NCI-H1092 (cell line): ENCODE measurements around the gene KIAA1328.
A peak's percentile ranks its signal among the peaks of the same experiment; 100 is the strongest.

Experiments used
- DNase-seq: peaks from one replicate; lab custom pipeline; 2025; lab: John Stamatoyannopoulos, UW

KIAA1328 gene

DNA sequence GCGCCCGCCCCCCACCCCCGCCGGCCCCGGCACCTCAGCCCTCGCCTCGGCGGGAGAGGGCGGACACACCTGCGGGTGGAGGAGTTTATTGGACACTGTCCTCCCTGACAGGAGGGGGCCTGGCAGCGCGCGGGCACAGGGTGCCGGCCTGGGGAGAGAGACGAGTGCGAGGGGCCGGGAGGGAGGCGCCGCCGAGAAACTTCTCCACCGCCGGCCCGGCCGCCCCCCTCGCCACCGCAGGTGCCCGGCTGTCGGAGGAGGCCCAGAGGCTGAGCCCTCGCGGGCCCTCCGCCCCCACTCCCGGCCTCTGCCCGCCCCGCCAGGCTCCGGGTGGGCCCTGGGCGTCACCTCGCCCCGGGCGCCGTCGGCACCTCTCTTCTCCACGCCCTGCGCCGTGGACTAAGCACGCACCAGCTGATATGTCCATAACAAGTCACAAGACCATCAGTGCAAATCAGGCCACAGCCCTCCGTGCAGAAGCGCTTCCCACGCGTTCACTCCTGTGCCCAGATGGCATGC is 425.4 kb downstream of the KIAA1328 start:
- DNase-seq: no peak

DNA sequence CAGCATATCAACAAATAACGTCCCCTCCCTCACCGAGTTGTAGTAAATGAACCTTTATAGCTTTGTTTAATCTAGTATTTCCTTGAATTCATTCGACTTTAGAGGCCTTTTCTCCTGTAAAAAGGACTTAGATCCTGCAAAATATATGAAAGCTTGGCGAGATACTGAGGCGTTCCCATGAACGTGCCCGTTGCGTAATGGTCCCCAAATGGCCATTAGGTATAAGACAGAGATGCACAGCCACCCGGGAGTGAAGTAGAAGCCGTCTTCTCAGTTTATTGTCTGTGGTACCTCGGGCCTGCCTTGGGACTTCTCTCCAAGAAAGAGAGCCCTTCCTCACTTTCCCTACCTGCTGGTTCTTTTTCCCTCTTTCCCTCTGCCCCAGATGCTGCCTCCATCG is 426.0 kb downstream of the KIAA1328 start:
- DNase-seq: no peak

DNA sequence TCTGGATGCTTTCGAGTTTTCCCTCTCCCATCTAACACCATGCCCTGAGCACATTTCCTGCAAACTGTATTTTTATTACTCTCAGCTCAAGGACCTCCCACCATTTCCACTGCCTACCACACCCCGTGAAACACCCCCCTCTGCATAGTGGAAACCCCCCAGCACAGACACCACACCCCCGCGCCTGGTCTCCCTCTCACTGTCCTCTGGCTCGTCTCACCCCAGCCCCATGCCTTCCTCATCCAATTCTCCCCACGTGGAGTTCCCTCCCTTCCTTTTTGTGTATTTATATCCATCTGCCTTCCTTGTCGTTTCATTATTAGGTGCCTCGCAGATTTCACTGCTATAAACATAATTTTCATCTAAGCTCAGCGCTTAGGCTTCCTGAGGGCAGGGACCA is 429.2 kb downstream of the KIAA1328 start:
- DNase-seq: no peak

DNA sequence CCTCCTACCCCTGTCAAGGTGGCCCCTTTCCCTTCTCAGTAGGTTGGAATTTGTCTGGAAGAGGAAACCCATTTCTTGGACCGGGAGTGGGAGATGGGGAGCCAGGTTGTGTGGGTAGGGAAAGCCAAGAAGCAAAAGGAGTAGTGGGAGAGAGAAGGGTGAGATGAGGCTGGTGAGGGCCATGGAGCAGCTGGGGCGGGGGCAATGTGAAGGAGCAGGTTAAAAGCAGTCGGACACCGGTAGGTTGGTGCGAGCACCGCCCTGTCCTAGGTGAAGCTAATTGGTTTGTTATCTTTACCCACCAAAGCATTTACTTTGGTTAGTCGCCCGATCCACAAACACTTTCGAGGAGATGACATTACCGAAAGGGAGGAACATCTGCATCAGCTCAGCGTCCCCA is 429.9 kb downstream of the KIAA1328 start:
- no peak for DNase-seq

DNA sequence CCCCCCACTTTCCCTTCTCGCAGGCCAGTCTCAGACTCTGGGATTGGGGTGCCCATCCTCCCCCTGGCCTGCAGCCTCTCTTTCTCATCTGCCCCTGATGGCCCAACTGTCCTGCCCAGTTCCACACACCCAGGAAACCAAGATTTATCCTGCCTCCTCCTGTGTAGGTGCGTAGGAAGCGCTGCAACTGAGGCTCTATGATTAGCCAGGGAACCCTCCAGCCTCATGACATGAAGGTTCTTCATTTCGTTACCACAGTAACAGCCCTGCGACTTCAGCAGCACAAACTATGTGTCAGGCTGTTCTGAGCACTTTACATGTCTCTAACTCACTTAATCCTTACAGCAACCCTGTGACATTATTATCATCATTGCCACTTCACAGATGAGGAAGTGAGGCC is 430.8 kb downstream of the KIAA1328 start:
- DNase-seq: no peak

DNA sequence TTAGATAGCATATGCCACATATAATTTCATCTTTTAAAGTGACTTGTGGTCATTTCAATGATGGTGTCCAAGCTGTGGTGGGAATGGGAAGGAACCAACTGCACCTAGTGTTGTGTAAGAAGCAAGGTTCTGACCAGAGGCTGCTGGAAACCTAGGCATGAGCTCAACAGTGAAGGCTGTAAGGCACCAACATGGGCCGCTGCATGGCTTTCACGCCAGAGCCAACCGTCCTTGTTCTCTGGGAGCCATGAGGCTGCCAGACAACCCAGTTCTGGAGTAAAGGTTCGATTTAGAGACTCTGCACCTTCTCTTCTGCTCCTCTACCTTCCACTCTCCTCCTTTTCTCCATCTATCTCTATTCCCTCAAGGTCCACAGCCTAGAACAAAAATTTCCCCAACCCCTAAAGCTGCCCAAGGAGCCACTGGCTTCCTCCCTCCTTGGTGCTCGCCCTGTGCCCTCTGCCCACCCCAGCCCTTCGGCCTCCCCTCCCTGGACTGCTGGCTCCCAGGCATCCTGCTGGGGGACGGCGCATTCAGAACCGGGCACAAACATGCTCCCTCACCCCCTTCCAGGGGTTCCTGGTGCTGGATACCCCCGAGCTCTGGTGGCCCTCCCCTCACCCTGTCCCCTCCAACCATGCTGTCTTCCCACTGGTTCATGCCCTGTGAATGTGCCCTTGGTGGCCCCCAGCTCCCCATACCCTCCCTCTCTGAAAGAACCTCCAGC is 431.6 kb downstream of the KIAA1328 start:
- no peak for DNase-seq

DNA sequence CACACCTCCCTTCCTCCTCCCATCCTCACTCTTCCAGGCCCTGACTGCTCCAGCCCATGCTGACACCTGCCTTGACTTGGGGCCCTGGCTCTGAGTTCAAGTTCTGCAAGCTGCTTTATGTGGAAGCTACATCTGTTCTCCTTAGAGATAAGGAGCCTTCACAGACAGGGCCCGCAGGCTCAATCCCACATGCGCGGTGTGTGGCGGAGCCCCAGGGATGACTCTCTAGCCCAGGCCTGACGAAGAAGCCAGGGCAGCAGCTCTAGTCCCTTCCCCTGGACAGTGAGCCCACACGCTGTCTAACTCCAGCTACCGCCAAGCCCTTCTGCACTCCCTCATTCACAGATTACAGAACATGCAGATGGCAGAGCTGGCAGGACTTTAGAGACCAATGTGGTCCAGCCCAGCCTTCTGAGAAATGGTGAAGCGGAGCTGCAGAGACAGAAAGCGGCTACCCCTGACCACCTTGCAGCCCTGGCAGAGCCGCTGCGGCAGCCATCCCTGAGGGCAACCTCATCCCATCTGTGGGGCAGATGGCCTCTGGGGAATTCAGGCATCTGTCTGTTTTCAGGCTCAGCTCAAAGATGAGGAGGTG is 432.4 kb downstream of the KIAA1328 start:
- no peak for DNase-seq

DNA sequence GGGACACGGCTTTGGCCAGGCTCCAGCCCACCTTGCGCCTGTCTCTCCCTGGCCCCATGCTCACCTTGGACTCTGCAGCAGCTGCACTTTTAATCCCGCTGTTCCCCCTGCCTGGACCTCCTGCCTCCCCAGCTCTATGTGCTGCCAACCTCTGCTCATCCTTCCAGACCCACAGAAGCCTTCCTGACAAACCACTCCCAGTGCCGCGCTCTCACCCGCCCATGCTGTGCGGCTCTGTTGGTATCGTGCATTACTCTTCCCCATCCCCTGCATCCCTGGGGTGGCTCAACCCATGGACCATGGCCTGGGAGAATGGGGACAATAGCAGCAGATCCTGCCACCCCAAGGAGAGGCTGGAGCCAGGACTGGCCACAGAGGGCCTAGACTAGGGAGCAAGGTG is 433.1 kb downstream of the KIAA1328 start:
- DNase-seq: no peak

DNA sequence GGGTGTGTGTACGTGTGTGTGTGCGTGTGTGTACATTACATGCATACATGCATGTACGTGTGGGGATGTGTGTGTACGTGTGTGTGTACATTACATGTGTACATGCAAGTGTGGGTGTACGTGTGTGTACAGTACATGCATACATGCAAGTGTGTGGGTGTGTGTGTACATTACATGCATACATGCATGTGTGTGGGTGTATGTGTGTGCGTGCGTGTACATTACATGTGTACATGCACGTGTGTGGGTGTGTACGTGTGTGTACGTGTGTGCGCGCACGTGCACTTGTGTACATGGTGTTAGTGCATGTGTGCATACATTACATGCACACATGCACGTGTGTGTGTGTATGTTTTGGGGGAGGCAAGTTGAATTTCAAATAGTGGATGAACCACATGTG is 436.0 kb downstream of the KIAA1328 start:
- DNase-seq: no peak

DNA sequence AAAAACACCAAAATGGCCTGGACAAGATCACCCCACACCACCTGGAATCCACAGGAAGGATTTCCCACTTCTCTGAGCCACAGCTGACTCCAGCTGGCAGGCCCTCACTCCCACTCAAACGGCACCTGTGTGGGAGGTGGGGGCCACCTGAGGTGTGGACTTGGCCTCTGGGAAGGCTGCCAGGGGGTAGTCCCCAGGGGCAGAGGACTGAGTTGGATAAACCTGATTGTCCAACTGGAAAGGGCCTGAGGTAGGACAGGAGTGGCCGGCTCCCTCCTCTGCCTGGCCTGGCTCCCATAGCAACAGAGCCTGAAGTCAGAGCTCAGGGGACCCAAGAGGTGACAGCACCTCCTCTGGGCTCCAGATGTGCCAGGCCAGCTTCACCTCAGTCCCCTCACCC is 436.5 kb downstream of the KIAA1328 start:
- DNase-seq: peak; percentile 36

DNA sequence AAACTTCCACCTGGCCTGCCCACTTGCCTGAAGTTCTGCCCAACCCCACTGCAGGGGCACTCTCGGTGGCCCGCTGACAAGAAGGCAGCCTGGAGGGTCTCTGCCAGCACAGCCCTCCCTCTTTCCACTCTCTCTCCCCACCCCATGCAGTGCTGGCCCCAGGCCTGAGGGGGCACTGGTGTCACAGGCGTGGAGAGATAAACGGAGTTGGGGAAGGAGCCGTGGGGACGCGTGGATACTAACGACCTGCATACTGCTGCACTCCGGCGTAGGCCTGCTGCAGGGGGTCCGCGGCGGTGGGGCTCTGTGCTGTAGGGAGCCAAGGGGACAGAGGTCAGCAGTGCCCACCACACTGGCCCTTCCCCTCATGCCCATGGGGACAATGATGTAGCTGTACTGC is 437.4 kb downstream of the KIAA1328 start:
- no peak for DNase-seq

DNA sequence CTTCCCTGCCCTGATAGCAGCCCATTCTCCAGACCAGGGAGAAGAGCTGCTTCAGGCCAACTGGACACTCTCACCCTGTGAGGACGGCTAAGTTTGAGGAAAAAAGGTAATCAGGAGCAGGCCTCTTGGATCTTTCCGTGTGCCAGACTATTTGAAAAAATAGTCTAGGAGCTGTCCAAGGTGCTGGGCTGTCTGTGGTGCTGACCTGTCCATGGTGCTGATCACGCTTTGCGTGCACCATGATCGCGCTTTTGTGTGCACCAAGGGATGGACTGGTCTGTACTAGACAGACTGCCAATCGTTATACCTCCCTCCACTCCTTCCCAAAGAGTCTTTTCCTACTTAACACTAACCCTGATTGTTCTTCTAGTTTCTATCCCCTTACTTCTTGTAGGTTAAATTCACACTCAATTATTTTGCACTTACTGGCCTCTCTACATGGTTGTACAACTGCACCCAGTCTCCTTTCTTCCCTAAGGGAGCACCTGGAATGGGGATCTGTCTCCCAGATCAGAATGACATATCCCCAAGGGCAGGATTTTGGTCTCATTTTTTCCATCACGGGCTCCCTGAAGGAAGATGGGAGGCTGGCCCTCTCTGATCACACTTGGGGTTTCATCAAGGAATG is 441.2 kb downstream of the KIAA1328 start:
- DNase-seq: no peak

DNA sequence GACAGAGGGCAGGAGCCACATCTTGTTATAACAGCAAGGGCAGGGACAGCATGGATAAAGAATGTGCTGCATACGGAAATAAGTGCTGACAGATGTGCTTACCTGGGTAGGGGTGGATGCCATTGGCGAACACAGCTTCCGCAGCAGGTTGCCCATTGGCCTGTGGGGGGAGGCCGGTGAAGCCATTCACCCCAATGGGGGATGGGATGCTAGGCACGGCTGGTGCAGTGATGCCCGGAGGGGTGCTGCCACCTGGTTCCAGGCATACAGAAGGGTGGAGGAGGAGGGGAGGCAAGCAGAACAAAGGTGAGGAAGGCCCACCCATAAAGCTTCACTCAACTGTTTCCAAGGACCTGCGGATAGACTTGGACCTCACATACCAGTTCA is 441.7 kb downstream of the KIAA1328 start:
- DNase-seq: no peak

DNA sequence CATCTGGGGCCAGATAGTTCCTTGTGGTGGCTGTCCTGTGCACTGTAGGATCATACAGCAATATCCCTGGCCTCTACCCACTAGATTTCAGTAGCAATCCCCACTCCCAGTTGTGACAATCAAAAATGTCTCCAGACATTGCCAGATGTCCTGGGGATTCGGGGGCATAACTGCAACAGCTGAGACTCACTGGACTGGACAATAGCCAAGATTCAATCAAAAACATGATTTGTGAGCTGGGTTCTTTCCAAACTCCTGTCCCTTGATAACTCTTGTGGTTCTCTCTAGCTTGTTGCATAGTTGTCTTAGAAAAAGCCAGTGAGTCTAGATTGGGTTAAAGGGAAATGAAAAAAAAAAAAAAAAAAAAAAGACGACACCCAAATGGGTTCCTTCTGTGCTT is 443.3 kb downstream of the KIAA1328 start:
- DNase-seq: no peak

DNA sequence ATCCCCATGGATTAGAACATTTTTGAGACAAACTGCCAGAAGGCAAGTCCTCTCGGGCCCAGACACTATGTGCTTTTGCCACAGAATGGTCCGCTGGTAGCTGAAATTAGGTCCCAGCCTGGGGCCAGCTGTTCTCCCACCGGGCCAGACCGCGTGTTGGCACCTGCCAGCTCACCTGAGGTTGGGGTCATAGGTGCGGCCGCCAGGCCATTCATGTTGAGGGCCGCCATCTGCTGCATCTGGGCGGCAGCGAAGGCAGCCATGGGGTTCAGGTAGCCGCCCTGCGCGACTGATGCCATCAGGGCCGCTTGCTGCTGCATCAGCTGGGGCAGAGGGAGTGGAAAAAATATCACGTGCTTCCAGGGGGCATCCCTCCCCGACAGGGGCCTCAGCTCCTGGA is 443.9 kb downstream of the KIAA1328 start:
- no peak for DNase-seq

DNA sequence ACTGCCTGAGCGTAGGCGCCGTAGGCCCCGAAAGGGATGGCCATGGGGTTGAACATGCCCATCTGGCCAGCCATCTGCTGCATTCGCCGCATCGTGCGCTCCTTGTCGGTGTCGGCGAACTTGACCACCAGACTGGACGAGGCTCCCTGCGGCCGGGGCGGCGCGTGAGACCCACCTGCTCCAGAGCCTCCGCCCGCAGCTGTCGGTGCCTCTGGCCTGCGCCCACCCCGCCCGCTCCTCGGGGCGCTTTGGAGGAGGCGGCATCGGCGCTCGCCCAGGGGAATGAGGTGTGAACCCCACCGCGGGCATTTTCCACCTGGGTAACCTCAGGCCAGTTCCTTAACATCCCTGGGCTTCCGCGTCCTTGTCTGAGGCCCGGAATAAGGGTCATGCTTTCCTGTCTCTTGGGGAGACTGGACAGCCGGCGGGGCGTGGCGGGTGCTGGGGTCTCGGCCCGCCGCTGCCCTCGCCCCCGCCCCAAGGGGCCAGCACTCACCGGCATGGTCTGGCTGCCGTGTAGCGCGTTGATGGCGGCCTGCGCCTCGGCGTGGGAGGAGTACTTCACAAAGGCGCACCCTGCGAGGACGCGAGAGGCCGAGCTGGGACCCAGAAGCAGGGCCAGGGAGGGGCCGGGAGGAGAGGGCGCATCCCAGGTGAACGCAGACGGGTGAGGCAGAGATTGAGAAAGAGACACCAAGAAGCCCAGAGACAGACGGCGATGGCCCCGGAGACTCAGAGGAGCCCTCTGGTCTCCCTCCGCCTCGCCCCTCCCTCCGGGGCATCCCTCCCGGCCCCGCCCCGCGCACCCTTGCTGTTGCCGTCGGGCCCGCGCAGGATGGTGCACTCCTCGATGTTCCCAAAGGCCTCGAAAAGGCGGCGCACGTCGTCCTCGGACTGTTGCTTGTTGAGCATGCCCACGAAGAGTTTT is 445.6 kb downstream of the KIAA1328 start:
- no peak for DNase-seq

DNA sequence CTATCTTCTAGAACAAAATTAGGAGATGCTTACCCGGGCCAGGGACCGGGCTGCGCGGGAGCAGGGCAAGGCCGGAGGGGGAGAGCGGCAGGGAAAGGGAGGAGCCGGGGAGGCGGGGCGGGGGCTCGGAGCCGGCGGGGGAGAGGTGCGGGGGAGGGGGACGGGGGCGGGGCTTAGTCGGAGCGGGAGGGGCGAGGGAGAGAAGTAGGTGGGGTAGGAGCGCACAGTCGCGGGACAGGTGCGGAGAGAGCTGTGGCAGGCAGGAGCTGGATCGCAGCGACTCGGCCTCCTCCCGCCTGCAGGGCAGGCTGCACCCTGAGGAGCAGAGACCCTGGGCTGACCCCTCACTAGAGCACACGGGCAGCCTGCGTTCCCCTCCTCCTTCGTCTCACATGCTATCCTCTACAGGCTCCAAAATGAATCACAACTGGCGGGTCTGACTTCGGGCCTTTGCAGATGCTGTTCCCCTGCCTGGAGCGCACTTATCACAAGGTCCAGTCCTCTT is 446.4 kb downstream of the KIAA1328 start:
- no peak for DNase-seq

DNA sequence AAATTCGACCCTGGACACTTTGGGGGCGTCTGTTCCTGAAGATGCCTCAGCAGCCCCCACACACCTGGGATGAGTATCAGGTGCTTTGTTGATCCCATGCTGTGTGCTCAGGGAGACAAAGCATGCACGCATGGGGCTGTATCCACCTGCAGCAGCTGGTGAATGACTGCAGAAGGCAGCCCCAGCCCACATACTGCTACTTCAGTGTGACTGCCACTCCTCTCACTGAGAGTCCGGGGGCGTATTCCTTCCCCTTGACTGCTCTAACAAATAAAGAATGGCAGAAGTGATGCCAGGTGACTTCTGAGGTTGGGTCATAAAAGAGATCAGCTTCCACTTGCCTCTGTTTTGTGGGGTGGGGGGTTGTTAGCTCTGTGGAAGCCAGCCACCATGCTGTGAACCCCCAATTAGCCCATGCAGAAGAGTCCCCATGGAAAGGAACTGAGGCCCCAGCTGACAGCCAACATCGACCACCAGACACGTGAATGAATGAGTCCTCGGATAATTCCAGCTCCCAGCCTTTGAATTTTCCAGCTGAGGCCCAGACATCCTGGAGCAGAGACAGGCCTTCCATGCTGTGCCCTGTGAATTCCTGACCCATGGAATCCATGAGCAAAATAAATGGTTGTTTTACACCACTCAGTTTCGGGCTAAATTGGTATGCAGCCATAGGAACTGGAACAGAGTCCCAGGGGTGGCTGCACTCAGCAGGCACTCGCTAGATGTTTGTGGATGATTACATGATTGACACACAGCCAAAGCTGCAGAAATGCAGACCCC is 447.4 kb downstream of the KIAA1328 start:
- DNase-seq: no peak

DNA sequence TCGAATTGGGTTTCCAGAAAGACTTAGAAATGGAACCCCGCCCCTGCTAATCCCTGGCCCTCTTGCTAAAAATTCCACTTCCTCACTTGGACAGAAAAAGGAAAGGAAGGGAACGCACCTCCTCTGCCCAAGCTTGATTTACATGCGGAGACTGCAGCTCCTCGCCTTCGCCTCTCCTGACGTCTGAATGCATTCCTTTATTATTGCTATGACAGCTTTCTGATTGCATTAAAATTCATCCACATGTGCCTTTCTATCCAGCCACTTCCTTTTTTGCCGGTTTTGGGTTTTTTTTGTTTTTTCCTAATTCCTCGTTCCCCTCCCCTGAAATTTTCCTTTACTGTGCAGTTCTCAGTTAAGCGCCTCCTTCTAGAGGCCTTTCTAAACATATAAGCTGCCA is 448.9 kb downstream of the KIAA1328 start:
- DNase-seq: no peak
